Measurements from ENCODE around the gene PPP4R3A. TPM values are rescaled to one million over a fixed set of nuclear protein-coding genes. Genes with fewer than 3 reads are reported as not detected.
"Not testable (repeated sequence)": the region's sequence is repeated elsewhere in the genome, so short reads cannot be mapped to it uniquely, and the experiment has no call there.

The PPP4R3A gene
- total RNA-seq, 1 experiment from 2014 or later, result 24.2 TPM

- no peak for DNase-seq (ENCODE audit: low spot score)
Measured at GRCh38 chr14:91438845-91439244, 71.3 kb downstream of the PPP4R3A start.

GRCh38 chr14:91436266-91436665 lies 73.8 kb downstream of the PPP4R3A start:
- DNase-seq (ENCODE audit: low spot score), result not testable (repeated sequence)

- DNase-seq (ENCODE audit: low spot score), result no peak
Measured at GRCh38 chr14:91429385-91429784, 80.7 kb downstream of the PPP4R3A start.

GRCh38 chr14:91428931-91429330 lies 81.2 kb downstream of the PPP4R3A start:
- not testable (repeated sequence) for DNase-seq (ENCODE audit: low spot score)

- not testable (repeated sequence) for DNase-seq (ENCODE audit: low spot score)
Measured at GRCh38 chr14:91425531-91425944, 84.6 kb downstream of the PPP4R3A start.

GRCh38 chr14:91424813-91425530 lies 85.1 kb downstream of the PPP4R3A start:
- DNase-seq (ENCODE audit: low spot score), result no peak

- DNase-seq (ENCODE audit: low spot score), result no peak
Measured at GRCh38 chr14:91420686-91421085, 89.4 kb downstream of the PPP4R3A start.

- DNase-seq (ENCODE audit: low spot score), result no peak
Measured at GRCh38 chr14:91419451-91419850, 90.7 kb downstream of the PPP4R3A start.

- DNase-seq (ENCODE audit: low spot score), result no peak
Measured at GRCh38 chr14:91419044-91419397, 91.1 kb downstream of the PPP4R3A start.

GRCh38 chr14:91418387-91419043 lies 91.6 kb downstream of the PPP4R3A start:
- peak; percentile 35 for DNase-seq (ENCODE audit: low spot score)

GRCh38 chr14:91417983-91418386 lies 92.1 kb downstream of the PPP4R3A start:
- DNase-seq (ENCODE audit: low spot score), result no peak

- DNase-seq (ENCODE audit: low spot score), result no peak
Measured at GRCh38 chr14:91417120-91417982, 92.8 kb downstream of the PPP4R3A start, which contains the start of gene CCDC88C. TSS of gene CCDC88C (minus strand) at chr14:91417820. CDS start at chr14:91417690, 130 bp downstream.

GRCh38 chr14:91416744-91417119 lies 93.4 kb downstream of the PPP4R3A start:
- no peak for DNase-seq (ENCODE audit: low spot score)

- DNase-seq (ENCODE audit: low spot score), result no peak
Measured at GRCh38 chr14:91415794-91416743, 94.0 kb downstream of the PPP4R3A start.

- DNase-seq (ENCODE audit: low spot score), result no peak
Measured at GRCh38 chr14:91414475-91414833, 95.7 kb downstream of the PPP4R3A start.

- DNase-seq (ENCODE audit: low spot score), result no peak
Measured at GRCh38 chr14:91413547-91414474, 96.3 kb downstream of the PPP4R3A start.

GRCh38 chr14:91412939-91413338 lies 97.2 kb downstream of the PPP4R3A start:
- DNase-seq (ENCODE audit: low spot score), result no peak

GRCh38 chr14:91410771-91411536 lies 99.2 kb downstream of the PPP4R3A start:
- DNase-seq (ENCODE audit: low spot score), result no peak

- DNase-seq (ENCODE audit: low spot score), result no peak
Measured at GRCh38 chr14:91409928-91410718, 100.0 kb downstream of the PPP4R3A start.

Measured in H4 (cell line).